GM18498 (cell line): Measurements from ENCODE around the gene CNDP2.
"Not testable (repeated sequence)": the region's sequence is repeated elsewhere in the genome, so short reads cannot be mapped to it uniquely, and the experiment has no call there.

ENCODE experiments used
- ATAC-seq: cut with Tn5 transposase; IDR thresholded peaks from one replicate; pipeline ENCODE4 v1.9.1; 2021; ENCODE audit warnings: mild to moderate bottlenecking, moderate library complexity; ENCODE audit not compliant: unreplicated experiment

Gene CNDP2

DNA sequence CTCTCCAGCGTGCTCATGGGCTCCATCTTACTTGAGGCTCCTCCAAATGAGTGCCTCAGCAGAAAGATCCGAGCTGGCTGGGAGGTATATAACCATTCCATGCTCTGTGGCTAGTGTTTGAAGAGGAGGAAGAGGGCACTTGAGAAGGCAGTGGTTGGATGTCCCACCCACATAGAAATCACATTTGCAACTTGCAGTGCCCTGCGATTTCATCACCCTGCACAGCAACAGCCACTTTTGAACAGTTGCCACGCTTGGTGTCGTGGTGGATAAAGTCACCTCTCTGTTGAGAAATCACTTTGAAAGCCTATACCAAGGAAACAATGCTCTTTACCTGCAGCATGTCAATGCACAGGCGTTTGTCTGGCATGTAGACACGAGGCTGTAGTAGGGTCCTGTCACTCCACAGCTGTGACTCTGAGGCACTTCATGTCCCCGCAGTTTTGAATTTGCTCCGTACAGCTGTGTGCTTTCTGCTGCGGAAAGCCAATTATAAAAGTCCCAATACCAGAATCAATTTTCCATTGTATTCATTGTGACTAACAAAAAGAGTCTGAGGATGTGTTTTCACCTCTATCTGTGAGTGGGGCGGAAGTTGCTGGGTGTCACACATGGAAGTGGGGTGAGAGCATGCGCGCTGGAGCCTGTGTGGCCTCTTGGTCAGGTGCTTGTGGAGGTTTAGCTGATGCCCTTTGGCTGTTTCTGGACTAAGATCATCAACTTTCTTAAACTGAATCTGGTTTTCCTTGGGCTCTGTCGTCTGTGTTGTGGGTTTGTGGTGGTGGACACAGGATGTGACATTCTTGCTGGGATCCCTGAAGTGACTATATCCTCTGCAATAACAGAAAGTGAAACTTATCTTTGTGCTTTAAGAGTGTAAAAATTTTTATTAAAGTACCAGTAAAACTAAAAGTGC is 2.8 kb downstream of the CNDP2 start:
- peak; percentile 31 for ATAC-seq

DNA sequence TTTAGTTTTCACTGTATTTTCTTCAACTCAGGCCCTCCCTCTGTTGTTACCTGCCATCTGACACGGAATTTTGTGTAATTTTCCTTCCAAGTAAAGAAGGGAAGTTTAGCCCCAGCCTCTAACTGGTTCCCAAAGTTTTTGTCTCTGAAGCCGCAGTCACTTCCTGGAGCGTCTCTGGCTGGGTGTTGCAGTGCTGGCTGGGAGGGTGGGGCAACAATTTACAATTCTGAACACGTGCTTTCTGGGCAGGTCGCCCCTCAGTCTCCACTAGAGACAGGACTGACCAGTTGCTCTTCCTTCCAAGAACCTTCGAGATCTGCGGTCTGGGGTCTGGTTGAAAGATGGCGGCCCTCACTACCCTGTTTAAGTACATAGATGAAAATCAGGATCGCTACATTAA is 3.5 kb downstream of the CNDP2 start:
- ATAC-seq = peak; percentile 49

DNA sequence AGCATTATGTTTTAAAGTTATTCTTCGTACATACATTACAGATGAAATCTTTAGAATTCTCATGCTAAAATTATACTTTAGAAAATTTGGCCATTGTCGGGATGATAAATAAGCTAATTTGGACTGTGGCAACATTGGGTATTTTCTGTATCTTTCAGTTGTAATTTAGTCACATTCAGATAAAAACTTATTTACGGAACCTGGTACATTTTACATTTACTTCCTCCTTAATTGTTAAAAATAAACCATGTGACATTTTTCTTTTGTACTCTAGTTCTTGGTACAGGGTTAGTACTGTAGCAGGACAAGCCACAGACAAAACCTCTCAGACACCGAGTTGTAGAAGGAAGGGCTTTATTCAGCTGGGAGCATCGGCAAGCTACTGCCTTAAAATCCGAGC is 4.2 kb downstream of the CNDP2 start:
- ATAC-seq = no peak

DNA sequence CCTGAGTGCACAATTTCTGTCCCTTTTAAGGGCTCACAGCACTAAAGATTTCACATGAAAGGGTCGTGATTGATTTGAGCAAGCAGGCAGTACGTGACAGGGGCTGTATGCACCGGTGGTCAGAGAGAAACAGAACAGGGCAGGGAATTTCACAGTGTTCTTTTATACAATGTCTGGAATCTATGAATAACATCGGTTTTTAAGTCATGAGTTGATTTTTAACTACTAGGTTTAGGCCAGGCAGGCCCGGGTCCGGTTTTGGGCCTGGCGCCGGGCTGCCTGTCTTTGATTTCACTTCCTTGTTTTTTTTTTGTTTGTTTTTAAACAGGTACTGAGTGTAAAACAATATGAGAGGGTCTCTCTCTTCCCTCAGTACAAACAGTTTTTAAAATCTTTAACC is 4.6 kb downstream of the CNDP2 start:
- ATAC-seq = not testable (repeated sequence)

DNA sequence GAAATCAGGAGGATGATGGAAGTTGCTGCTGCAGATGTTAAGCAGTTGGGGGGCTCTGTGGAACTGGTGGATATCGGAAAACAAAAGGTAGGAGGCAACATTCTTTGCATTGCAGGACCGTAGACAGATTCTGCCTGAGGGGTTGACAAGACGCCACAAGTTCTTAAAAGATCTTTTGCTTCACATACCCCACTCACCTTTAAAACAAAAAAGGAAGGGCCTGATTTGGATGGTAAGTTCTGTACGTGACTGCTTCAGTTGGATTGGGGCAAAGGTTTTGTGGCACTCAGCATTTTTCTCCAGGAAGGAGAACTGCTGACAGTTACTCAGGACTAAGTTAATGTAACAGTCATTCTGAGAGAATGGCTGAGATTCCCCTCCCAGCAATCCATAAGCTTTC is 5.2 kb downstream of the CNDP2 start:
- ATAC-seq = no peak

DNA sequence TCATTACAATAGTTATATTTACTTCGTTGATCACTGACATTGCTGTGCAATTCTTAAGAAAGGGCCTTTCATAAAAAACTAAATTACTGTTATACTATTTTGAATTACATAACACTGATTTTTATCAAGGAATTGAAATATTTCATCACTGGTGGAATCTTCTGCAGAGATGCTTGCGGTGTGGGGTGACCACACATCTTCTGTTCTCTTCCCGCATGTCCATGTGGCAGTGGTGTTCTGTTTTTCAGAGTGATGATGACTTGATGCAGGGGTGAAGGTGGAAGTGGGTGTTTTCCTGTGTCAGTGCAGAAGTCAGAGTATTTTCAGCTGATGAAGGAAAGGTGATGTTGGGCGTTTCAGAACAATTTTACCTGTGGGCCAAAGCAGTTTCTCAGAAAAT is 7.0 kb downstream of the CNDP2 start:
- ATAC-seq = no peak

DNA sequence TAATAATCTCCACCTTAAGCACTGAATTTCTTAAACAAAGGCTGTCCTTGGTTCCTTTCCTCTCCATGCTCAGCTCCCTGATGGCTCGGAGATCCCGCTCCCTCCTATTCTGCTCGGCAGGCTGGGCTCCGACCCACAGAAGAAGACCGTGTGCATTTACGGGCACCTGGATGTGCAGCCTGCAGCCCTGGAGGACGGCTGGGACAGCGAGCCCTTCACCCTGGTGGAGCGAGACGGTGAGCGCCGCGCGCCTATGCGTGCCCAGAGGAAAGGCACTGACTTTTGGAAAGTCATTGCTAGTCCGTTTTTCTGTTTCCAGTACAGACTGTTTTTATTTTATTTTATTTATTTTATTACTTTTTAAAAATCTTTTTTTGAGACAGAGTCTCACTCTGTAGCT is 9.6 kb downstream of the CNDP2 start:
- no peak for ATAC-seq

DNA sequence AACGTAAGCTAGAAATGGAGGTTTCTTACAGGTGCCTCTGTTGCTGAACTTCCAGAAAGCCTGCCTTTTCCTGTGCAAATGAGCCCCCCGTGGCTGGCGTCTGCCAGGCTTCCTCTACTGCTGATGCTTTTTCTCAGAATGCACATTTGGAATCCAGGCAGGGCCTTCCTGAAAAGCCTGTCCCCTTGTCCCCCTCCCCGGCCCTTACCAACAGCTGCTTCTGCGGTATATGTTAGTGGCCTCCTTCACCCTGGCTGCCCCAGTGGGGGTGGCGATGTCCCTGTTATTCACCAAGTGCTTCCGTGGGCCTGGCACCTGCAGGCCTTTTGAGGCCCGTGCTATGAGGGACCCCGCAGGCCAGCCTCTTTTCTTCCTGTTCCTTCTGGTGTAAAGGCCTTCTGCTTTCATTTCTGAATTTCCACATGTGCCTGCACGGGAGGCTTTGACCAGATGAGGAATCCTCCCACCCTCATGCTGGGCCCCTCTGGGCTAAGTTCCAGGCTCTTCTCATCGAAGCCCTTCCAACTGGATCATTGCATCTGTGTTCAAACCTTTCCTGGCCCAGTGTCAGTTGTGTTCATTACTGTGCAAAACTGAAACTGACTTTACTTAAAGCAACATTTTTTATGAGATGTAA is 10.4 kb downstream of the CNDP2 start:
- no peak for ATAC-seq

DNA sequence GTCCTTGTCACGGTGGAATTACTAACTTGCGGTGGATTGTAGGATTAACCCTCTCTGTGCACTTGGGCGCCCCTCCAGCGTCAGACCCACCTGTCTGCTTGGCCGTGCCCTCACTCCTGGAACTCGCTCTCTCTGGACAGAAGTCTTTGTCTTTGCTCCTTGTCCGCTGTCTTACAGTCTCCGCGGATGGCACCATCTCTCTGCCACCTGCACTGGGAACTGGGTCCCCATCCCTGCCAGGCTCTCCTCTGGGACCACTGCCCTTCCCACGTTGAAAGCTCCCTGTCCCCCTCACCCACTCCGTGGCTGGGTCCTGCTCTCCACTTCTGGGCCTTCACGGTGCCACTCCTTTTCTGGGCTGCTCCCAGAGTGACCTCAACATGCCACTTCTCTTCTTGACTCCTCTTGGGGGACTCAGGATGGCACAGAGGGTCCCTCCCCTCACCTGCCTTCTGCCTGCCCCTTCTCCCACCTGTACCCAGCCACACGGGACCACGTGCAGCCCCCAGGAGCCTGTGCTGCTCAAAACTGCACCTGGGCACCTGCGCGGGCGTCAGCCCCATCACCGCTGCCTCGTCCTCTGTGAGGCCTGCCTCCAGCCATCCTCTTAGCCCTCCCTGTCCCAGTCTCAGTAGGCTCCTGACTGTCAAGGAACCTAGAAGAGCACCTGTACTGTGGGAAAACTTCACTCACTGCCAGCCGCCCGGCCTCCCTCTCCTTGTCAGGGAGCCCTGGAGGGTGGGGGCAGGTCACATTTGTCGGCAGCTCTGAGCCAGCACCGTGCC is 11.1 kb downstream of the CNDP2 start:
- no peak for ATAC-seq

DNA sequence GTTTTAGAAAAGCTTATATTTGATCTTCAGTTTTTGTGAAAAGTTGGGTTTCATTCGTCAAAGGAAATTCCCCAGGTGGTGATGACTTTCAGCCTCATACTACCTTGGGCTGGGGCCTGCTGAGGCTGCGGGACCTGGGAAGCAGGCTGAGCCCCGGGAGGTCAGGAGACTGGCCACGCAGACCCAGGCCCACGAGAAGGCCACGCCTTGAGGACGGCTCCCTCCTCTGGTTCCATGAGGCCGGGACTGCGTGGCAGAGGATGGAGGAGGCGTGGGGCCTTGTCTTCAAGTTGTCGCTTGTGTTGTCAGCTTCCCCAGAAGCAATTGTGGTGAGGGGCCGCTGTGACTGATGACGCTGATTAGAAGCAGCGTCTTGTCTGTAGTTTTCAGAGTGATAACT is 11.8 kb downstream of the CNDP2 start:
- ATAC-seq = no peak

DNA sequence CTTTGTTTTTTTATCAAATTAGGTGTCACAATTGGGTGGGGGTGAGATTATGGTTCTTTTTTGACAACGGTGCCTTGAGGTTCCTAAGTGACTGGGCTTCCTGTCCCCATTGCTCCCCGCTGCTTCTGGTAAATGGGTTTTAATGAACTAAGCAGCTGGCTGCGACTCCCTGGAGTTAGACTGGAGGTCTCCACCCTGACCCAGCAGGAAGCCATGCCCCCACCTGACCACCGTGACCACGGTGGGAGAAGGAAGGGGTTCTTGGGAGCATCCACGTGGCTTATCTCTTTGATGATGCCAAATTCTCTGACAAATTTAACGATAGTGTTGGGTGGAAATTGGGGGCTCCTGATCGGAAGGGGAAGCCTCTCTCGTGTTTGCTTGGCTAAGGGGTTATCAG is 12.2 kb downstream of the CNDP2 start:
- ATAC-seq = no peak

DNA sequence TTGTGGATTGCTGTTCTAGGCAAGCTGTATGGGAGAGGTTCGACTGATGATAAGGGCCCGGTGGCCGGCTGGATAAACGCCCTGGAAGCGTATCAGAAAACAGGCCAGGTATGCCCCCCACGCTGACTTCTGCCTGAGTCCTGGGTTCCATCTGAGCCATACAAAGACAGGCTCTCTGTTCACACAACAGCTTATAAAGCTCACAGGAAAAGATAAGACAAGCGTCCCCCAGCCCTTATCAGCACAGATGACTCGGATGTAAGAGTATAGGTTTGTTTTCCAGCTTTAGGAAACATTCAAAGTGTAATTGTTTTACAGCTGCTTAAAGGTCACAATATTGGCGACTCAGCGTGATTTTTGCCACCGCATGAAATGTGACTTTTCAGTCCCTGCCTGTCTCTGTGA is 12.7 kb downstream of the CNDP2 start:
- no peak for ATAC-seq

DNA sequence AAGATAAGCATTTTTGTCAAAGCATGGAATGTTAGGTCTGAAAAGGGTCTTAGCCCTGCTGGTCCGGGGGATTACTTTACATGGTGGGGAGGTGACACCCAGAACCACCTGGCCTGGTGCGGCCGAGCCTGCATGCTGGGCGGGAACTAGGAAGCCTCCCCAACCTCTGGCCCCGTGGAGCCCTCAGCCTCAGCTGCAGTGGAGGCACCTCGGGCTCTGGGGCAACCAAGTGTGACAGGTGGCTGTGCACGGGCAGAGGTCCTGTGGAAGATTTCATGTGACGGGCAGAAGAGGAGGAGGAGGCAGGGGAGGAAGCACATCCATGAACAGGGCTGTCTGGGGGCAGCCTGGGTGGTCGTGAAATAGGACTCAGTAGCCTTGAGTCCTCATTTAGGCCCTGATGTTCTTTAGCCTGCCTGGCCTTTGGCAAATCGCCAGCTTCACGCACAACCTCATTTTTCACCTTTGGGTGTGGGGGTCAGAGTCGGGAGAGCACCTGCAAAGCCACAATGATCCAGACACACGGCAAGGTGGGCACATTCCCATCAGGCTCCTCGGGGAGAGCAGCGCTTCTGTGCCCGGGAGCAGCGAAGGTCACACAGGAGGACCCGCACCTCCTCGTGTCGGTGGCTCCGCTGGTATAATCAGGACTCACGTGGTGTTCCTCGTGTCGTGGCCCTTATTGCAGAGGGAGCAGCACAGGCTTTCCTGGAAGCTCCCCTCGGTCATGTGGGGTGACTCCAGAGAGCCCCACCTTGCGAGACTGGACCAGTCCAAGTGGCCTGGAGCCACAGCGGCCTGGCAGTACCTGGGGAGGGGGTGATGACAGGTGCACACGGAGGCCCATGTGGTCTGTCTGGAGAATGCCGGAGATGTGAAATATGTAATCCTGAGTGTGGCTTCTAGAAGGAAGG is 13.9 kb downstream of the CNDP2 start:
- ATAC-seq = no peak

DNA sequence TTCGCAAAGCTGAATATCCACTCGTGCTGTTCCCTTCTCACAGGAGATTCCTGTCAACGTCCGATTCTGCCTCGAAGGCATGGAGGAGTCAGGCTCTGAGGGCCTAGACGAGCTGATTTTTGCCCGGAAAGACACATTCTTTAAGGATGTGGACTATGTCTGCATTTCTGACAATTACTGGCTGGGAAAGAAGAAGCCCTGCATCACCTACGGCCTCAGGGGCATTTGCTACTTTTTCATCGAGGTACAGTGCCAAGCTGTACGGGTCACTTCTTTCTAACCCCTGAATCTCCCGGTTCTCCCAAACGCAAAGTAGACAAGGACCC is 14.6 kb downstream of the CNDP2 start:
- ATAC-seq = no peak

DNA sequence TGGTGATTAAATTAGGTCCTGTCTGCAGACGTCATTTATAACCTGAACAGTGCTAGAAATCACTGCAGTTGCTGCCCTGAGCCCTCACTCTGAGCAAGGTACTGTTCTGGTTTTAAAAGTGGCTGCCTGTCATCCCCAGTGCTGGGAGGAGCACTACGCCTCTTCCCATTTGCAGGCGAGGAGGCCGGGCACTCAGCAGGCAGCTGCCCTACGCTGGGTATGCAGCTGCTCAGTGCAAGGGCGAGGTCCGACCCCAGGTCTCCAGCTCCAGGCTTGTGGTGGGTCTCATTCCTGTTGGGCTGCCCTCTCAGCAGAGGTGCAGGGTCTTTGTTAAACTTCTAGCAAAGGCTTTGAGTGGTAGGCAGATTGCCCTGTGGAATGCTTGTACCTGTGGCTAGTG is 15.7 kb downstream of the CNDP2 start:
- no peak for ATAC-seq

DNA sequence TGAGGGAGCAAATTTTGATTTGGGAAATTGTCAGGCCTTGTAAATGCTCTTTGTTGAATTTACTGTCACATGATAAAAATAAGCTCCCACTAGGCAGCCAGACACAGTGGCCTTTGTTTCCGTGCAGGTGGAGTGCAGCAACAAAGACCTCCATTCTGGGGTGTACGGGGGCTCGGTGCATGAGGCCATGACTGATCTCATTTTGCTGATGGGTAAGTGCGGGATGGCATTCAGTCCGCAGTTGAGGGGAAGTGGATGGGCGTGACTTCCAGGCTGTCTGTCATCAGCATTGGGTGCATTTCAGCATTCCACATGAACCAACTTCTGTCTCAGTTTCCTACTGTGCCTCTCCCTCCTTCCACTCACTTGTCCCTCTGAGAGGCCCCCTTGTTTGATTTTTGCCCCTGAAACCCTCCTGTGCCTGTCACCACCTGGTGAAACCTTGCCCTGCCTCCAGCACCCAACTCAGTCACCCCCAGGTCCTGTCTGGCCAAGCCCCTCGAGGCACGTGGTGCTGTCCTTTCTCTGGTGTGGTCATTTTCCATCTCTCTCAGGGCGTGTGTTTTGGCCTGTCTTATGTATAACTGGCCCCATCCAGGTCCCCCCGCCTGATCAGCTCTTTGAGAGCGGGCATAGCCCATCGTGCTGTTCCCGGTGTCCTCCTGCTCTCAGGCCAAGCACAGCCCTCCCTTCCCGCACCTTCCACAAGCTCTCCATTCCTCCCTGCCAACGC is 16.3 kb downstream of the CNDP2 start:
- ATAC-seq = no peak

DNA sequence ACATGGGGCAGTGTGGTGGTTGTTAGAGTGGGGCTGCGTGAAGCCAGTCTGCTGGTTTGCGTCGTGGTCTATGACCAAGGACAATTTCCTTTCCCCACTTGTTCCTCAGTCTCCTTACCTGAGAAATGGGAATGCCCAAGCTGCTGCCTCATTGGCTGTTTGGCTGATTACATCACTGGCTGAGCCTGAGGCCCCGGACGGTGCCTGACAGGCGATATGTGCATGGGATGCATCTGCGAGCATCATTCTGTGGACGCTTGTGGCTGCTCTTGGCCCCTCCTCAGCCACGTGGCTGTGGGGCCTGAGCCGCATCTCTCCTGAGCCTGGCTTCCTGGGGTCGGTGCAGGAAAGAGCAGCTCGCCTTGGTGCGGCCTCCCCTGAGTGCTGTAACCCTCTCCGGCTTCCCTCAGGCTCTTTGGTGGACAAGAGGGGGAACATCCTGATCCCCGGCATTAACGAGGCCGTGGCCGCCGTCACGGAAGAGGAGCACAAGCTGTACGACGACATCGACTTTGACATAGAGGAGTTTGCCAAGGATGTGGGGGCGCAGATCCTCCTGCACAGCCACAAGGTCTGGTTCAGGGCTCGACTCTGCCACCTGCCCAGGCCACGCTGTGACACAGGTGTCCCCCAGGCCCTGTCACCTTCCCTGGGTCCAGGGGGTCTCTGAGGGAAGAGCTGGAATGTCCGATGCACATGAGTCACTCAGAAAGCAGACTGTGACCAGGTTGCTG is 17.2 kb downstream of the CNDP2 start:
- ATAC-seq = no peak

DNA sequence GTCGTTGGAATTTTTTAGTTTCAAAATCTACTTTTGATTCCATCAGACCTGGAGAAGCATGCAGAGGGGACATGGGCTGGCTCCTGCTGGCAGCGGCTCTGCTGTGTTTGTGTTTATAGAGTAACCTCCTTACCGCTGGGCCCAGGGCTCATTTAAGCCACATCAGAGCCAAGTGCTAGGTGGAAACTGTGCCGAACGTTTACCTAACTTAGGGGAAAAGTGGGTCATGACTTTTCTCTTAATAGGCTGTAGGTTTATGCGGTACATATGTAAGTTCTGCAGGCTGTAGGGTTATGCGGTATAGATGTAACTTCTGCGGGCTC is 17.7 kb downstream of the CNDP2 start:
- no peak for ATAC-seq

DNA sequence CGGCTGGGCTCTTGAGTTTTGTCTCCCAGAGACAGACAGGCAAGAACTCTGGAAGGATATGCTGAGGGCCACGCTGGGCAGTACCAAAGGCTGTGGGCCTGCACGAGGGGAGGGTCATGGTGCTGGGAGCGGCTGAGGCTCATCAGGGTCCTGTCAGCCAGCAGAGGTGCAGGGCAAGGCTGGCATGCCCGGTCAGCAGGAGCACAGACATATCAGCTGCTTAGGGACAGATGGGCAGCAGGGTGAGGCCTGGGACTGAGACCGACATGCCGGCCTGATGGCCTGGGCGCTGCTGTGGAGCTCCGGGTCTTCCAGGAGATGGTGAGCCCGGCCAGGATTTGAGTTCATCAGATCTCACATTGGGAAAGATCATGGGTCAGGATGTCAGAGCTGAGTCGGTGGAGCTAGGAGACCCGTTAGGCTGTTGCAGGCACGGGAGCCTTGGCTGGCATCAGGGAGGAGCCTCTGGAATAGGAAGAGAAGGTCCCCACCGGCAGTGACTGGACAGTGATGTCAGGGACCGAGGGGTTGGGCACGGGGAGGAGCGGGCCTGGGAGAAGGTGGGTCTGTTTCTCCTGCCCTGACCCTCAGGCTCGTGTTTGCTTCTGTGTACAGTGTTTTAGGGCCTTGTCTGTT is 18.8 kb downstream of the CNDP2 start:
- ATAC-seq = no peak
